ENCODE results near the gene SDHAF4.

DNA sequence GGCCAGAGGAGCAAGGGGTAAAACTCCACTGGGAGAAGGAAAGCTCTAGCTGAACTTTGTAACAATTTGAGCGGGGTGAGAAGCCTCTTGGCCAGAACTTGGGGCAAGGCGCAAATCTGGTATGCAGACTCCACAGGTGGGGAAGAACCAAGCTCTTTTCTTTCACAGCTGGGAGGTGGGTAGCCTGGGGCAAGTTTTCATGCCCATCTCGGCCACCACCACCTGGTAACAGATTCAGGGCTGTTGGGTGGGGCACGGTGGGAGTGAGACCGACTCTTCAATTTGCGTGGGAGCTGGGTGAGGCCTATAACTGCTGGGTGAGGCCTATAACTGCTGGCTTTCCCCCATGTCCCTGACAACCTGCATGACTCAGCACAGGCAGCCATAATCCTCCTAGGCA is 37.5 kb downstream of the SDHAF4 start:
- TF ChIP-seq CTCF (conservative IDR thresholded peaks at IDR 0.05) = no peak
- no peak for TF ChIP-seq ZFX (IDR thresholded peaks at IDR 0.05)

Measured in C4-2B (cell line).